GM21515 (cell line): Measurements from ENCODE around the gene TMEM50A.
"Not testable (repeated sequence)": the region's sequence is repeated elsewhere in the genome, so short reads cannot be mapped to it uniquely, and the experiment has no call there.

ENCODE experiments used
- ATAC-seq: cut with Tn5 transposase; IDR thresholded peaks from one replicate; pipeline ENCODE4 v1.9.1; 2021; ENCODE audit not compliant: unreplicated experiment

Gene TMEM50A

GRCh38 chr1:25338188-25338981 is at the start of gene TMEM50A:
TSS of gene TMEM50A (plus strand) at chr1:25338334. CDS start at chr1:25340487, 2,153 bp downstream.
- peak; percentile 59 for ATAC-seq

DNA sequence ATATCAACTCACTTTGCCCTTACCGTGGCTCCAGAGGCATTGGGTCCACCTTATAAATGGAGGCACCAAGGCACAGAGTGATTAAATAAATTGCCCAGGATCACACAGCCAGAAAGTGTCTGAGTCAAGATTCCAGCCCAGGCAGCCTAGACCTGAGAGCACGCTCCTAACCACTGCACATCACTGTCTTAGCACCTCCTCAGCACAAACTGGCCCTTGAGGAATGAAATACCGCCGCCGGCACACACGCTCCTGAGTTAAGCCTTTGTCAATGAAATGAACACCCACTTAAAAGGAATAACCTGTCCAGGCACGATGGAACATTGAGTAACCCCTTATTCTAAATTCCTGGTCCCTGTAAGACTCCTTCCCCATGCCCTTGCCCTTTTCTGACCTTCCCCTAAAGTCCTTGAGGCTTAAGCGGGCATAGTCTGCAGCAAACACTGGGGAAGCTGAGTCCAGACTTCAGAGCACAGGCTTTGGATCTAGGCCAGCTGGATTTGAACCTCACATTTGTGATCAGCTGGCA is 49.5 kb upstream of the TMEM50A start:
- ATAC-seq = not testable (repeated sequence)

DNA sequence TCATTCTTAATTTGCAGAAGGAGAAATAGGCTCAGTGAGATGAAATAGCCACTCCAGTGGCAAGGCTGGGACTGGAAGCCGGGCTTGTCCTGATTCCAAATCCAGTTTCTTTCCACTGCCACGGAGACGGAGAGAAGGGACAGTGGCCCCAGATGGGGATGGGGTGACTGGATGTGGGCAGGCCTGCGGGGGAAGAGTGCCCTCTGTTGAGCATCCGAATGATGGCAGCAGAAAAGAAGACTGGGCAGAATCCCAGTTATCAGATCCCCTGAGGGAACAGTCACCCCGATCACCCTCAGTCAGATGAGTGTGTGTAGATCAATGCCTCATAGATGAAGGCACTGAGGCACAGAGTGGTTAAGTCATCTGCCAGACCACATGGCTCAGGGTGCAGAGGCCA is 48.1 kb upstream of the TMEM50A start:
- not testable (repeated sequence) for ATAC-seq

GRCh38 chr1:25293426-25293825 is 44.7 kb upstream of the TMEM50A start:
- not testable (repeated sequence) for ATAC-seq

DNA sequence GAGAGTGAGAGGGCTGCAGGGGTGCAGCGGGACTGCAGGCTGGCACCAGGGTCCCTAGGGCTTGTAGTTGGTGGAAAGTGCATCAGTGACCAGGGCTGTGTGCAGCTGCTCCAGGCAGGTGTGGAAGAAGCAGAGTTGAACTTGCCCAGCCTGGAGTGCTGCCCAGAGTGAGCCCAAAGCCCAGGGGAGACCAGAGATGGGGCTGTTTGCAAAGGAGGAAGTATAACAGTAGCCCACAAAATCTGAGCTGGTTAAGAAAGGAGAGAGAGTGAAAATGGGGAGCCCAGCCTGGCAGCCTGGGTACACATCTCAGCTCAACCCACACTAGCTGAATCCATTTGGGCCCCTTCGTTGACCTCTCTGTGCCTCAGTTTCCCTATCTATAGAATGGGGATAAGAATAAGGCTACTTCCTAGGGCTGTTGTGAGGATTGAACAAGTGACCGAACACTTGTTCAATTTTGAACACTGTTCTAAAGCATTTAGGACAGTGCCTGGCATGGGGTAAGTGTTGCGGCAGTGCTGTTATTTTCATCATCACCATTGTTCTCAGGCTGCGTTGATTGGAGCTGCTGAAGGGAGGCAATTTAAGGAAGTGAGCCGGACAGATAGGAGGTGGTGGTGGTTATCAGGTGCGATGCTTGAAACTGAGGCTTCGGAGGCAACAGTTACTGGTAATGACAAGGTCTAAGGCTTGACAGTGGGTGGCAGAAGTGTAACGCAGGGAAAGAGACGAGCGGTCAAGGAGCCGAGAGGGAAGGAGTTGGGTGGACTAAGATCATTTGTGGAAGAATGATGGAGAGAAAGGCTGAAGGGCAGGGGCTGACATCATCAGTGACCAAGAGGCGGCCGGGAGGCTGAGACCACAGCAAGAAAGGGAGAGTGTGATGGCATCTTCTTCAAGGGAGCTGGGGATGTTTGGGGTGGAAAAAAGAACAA is 43.0 kb upstream of the TMEM50A start:
- ATAC-seq = not testable (repeated sequence)

GRCh38 chr1:25296501-25296900 is 41.6 kb upstream of the TMEM50A start:
- not testable (repeated sequence) for ATAC-seq

GRCh38 chr1:25300729-25301128 is 37.4 kb upstream of the TMEM50A start:
- ATAC-seq = not testable (repeated sequence)

GRCh38 chr1:25302330-25302729 is 35.8 kb upstream of the TMEM50A start:
- ATAC-seq = not testable (repeated sequence)

DNA sequence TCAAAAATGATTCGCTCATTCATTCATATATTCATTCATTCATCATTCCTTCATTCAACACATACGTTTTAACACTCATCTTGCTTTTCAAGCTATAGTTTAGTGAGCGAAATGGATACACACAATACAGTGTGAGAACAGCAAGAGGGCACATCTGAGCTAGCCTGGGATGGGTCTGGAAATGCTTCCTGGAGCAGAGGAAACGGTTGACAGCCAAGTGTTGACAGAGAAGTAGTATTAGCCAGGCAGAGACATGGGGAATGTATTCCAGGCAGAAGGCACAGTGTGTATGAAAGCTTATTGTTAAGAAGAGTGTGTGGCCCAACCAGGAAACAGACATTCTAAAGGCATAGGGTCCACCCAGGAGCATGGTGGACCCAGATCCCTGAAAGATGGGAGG is 33.2 kb upstream of the TMEM50A start:
- ATAC-seq = not testable (repeated sequence)

DNA sequence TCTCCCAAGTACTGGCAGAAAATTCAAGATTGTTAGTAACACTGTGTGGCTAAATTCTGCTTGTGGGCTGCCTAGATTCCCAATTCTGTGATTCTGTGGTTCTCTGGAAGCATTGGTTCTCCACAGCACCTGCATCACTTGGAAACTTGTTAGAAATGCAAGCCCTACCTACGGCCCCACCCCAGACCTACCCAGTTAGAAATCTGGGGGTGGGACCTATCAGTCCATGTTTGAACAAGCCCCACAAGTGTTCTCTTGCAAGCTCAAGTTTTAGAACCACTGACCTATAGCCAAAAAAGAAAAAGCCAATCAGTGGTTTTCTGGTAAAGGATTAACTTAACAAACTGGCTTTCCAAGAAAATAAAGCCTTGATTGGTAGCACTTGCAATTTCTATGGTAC is 30.0 kb upstream of the TMEM50A start:
- not testable (repeated sequence) for ATAC-seq

- not testable (repeated sequence) for ATAC-seq
Observed at GRCh38 chr1:25309085-25309484, 29.0 kb upstream of the TMEM50A start.

DNA sequence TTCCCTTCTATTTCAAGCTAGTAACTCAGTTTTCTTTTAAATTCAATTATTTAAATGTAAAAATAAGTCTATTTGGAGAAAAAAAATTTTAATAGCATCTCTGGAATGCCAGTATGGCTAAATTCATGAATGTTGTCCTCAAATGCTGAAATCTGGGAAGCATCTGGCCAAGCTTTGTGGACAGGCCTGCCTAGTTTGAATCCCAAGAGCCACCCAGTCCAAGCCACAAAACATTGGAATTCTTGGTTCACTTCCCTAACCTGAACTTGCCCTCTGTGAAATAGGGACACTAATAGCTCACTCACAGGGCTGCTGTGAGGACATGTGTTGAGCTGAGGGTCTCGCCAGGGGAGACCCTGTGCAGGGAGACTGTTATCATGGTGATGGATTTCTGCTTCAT is 28.6 kb upstream of the TMEM50A start:
- not testable (repeated sequence) for ATAC-seq

DNA sequence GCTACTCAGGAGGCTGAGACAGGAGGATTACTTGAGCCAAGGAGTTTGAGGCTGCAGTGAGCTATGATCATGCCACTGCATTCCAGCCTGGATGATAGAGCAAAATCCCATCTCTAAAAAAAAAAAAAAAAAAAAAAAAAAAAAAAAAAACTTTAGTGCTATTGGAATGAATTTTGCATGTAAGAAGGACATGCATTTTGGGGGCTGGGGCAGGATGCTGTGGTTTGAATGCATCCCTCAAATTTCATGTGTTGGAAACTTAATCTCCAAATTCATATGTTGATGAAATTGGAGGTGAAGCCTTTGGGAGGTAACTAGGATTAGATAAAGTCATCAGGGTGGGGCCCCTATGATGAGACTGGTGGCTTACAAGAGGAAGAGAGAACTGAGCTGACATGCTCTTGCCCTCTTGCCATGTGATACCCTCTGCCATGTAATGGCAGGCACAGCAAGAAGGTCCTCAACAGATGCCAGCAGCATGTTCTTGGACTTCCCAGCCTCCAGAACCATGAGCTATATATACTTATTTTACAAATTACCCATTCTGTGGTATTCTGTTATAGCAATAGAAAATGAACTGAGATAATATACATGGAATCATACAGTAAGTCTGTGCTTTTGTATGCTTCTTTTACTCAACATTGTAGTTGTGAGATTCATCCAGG is 25.2 kb upstream of the TMEM50A start:
- not testable (repeated sequence) for ATAC-seq

DNA sequence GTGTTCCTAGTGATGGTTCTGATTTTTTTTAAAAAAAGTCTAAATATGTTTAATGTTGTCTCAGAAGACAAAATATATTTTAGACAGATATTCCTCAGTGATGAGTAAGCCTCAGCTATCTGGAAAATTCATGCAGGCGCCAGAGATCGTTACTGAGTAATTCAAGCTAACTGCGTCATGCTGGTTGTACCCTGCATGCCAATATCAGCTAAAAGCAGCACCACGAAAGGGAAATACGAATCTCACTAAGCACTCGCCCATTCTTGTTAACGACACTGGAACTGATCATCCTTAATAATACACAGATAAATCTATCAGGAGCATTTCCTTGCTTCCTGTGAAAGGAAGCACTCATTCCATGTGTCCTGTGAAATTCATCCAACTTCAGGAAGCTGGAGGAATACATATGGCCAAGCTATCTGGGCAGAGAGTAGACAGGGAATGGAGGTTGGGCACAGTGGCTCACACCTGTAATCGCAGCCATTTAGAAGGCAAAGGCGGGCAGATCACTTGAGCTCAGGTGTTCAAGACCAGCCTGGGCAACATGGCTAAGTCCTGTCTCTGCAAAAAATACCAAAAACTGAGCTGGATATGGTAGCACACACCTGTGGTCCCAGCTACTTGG is 17.7 kb upstream of the TMEM50A start:
- ATAC-seq = not testable (repeated sequence)

GRCh38 chr1:25322127-25322526 is 16.0 kb upstream of the TMEM50A start:
- not testable (repeated sequence) for ATAC-seq

GRCh38 chr1:25324407-25324806 is 13.7 kb upstream of the TMEM50A start:
- not testable (repeated sequence) for ATAC-seq

- ATAC-seq = not testable (repeated sequence)
Observed at GRCh38 chr1:25327864-25328790, 10.0 kb upstream of the TMEM50A start.

DNA sequence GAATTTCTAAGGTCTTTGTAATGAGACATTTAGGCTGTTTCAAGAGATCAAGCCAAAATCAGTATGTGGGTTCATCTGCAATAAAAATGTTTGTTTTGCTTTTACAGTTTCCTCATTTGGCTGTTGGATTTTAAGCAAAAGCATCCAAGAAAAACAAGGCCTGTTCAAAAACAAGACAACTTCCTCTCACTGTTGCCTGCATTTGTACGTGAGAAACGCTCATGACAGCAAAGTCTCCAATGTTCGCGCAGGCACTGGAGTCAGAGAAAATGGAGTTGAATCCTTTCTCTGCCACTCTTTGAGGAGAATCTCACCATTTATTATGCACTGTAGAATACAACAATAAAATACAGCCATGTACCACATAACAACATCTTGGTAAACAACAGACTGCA is 9.3 kb upstream of the TMEM50A start:
- ATAC-seq = not testable (repeated sequence)

GRCh38 chr1:25329336-25329735 is 8.8 kb upstream of the TMEM50A start:
- not testable (repeated sequence) for ATAC-seq
